Esophagus (tissue), 2 donors: Measurements from ENCODE around the gene GFAP. TPM values are rescaled to one million over a fixed set of nuclear protein-coding genes. Genes with fewer than 3 reads are reported as not detected.
A peak's percentile ranks its signal among the peaks of the same experiment; 100 is the strongest.
"Not testable (repeated sequence)": the region's sequence is repeated elsewhere in the genome, so short reads cannot be mapped to it uniquely, and the experiment has no call there.

Experiments used
- H3K27ac ChIP-seq, 2 donors: one replicate each; pipeline ENCODE4 v1.5.1; 2013; ENCODE audit warnings: low read depth in 2 of 2, mild to moderate bottlenecking in 2 of 2, inconsistent platforms in 1 of 2, low read length in 1 of 2, moderate library complexity in 1 of 2
- H3K27me3 ChIP-seq, 2 donors: one replicate each; pipeline ENCODE4 v1.6.1; 2013; ENCODE audit warnings: low read length in 2 of 2, control low read depth in 1 of 2, mild to moderate bottlenecking in 1 of 2; ENCODE audit not compliant: insufficient read depth in 2 of 2, control insufficient read depth in 1 of 2
- H3K36me3 ChIP-seq, 2 donors: one replicate each; pipeline ENCODE4 v1.6.1; 2013; ENCODE audit warnings: low read length in 1 of 2; ENCODE audit not compliant: control insufficient read depth in 2 of 2, insufficient read depth in 2 of 2
- H3K4me1 ChIP-seq, 2 donors: one replicate each; pipeline ENCODE4 v1.6.1; 2013; ENCODE audit warnings: low read length in 1 of 2; ENCODE audit not compliant: control insufficient read depth in 2 of 2, insufficient read depth in 2 of 2
- H3K4me3 ChIP-seq, 2 donors: one replicate each; pipeline ENCODE4 v1.5.1; 2013; ENCODE audit warnings: low read length in 2 of 2, mild to moderate bottlenecking in 2 of 2, low read depth in 1 of 2, moderate library complexity in 1 of 2
- H3K9me3 ChIP-seq, 2 donors: one replicate each; pipeline ENCODE4 v1.6.1; 2013; ENCODE audit warnings: mild to moderate bottlenecking in 2 of 2, low read depth in 1 of 2, low read length in 1 of 2, moderate library complexity in 1 of 2; ENCODE audit not compliant: control insufficient read depth in 2 of 2, insufficient read depth in 1 of 2
- WGBS, 2 donors: extraction: QIAGEN DNeasy Blood & Tissue Kit; methylation state at CpG; one replicate each; pipeline ENCODE4 v1.1.7; 2013; 5-methylcytosine and 5-hydroxymethylcytosine counted together
- polyA plus RNA-seq, 2 donors: library from polyadenylated mRNA; stranded (reverse); fragments of 200-250 nt; gene quantifications; one replicate each; pipeline ENCODE4 v1.2.3, GENCODE V29; 2013
- donor health status: healthy with polysubstance abuse.
- donor health status: Bipolar disorder and iron deficiency.

Gene GFAP
- polyA plus RNA-seq, 2 donors, result 0.08 TPM; not detected in 1

DNA sequence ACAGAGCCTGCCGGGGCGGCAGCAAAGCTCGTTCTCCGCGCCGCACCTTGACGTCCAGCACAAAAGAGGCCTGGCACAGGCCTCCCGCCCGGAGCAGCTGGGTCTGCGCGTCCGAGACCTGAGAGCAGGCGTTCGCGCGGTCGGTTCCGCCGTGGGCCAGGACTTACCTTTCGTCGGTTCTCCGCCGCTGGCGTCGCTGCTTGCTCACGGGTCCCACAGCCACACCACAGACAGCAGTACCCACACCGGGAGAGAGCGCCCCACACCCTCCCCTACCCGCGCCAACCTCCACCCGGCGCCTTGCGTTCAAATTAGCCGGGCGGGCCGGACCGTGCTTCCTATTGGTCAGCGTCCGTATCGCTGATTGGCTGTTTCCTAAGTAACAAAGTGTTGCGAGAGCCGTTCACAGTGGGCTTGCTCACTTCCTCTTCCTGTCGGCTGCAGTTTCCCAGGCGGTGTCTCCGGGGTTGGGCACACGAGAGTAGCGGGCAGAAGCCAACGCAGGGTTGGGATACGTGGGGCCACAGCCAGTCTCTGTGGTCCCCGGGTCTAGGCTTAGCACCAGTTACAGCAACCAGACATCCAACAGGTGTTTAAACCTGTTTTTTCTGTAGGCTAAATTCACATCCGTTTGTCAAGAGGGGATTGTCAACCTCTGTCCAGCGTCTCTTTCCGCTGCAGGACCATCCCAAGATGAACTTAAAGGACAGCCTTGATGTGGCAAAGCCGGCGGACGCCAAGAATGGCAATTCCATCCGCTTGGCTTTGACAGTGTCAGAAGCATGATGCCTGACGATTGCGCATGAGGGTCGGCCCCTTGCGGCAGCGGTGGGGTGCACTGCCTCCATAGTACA, 32.4 kb upstream of the GFAP start, which contains the start of gene KIF18B:
Gene KIF18B, minus strand, starts transcription at position 313 of the 854 bp plus-strand sequence. CDS start 11,429 bp downstream, outside the sequence.
- WGBS, 2 donors, result 2% methylated on average over 62 of the region's 62 CpGs
- H3K27ac ChIP-seq, result peak within 1 kb of the TSS; percentile 54
- H3K9me3 ChIP-seq, result no peaks in the 10 kb centered on the region

DNA sequence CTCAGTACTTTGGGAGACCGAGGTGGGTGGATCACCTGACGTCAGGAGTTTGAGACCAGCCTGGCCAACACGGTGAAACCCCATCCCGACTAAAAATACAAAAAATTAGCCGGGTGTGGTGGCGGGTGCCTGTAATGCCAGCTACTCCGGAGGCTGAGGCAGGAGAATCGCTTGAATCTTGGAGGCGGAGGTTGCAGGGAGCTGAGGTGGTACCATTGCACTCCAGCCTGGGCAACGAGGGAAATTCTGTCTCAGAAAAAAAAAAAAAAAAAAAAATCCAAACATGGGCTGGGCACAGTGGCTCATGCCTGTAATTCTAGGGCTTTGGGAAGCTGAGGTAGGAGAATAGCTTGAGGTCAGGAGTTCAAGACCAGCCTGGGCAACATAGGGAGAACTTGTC, 30.4 kb upstream of the GFAP start:
- not testable (repeated sequence) for H3K36me3 ChIP-seq, H3K27ac ChIP-seq, H3K4me3 ChIP-seq, H3K4me1 ChIP-seq, H3K27me3 ChIP-seq, H3K9me3 ChIP-seq
- 92 to 94% methylated on average over 9 of the region's 10 CpGs for WGBS, 2 donors

More for the DNA sequence above, 32.4 kb upstream of the GFAP start, which contains the start of gene KIF18B:
- H3K36me3 ChIP-seq, result no peaks in the 10 kb centered on the region
- no peaks in the 10 kb centered on the region for H3K27me3 ChIP-seq
- peak within 1 kb of the TSS; percentile 69 for H3K4me3 ChIP-seq
- H3K4me1 ChIP-seq, result no peaks in the 10 kb centered on the region

DNA sequence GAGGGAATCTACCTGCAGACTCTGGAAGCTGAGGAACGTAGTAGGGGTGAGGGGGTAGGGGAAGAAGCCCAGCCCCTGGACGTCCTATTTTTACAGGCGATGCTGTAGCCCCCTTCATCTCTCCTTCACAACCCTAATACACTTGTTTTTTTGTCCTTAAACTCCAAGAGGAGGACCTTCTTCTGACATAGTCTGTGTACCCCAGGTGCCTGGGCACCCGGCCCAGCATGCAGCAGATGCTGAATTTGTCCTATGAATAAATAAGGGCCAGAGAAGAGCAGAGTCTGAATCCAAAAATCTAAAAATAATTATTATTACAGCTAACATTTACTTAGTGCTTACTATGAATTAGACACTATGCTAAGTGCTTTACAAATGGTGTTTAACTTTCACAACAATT, 27.2 kb upstream of the GFAP start:
- H3K27ac ChIP-seq, result no peak overlapping the region
- H3K36me3 ChIP-seq, result no peaks in the 10 kb centered on the region
- H3K9me3 ChIP-seq, result no peaks in the 10 kb centered on the region
- 70 to 77% methylated on average over 4 of the region's 4 CpGs for WGBS, 2 donors
- H3K4me3 ChIP-seq, result no peak overlapping the region
- H3K4me1 ChIP-seq, result peaks cover 0 to 6% of the 10 kb centered on the region in 2 donors
- no peaks in the 10 kb centered on the region for H3K27me3 ChIP-seq

DNA sequence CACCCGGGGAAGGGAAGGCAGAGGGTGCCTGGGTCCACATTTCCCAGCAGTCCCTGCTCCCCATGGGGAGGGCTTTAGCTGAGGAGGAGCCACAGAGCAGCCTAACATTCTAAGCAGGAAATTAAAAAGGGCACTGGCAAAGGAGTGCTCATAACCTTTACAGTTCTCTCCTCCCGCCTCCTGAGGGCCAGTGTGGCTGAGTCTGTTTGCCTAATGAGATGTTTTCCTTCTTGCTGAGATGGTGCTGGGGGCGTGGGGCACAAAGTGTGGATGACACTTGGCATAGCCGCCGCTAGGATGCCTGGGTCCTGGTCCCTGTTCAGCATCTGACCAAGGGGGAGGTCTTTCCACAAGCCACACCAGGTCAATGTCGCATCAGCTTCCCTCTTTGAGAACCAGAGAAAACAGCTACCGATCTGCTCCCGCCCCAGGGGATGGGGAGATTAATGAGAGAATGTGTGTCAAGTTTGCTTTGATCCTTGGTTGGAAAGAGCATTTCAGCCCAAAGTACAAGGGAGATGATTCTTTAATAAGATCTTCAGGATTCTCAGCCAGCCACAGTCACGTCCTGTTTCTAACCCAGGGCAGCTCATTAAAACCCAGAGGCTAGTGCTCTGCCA, 26.5 kb upstream of the GFAP start:
- WGBS, 2 donors, result 53 to 63% methylated on average over 9 of the region's 9 CpGs
- no peaks in the 10 kb centered on the region for H3K36me3 ChIP-seq
- H3K4me3 ChIP-seq, result no peak overlapping the region

DNA sequence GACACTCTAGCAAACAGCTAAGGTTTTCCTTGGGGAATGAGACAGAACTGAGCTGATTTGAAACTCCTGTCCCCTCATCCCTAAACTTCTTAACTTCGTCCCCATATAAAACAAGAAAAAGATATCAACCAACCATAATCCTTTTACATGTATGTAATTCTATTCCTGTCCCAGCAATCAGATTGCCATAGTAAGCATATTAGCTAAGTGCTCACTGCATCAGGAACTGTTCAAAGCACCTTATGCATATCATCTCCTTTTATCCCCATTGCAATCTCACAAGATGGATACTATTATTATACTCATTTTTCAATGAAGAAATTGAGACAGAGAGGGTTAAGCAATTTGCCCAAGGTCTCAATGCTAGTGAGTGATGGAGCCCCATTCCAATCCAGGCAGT, 25.5 kb upstream of the GFAP start:
- H3K27me3 ChIP-seq, result no peaks in the 10 kb centered on the region
- no peak overlapping the region for H3K4me3 ChIP-seq
- 72 to 77% methylated on average over 1 of the region's 1 CpG for WGBS, 2 donors
- no peaks in the 10 kb centered on the region for H3K36me3 ChIP-seq
- H3K27ac ChIP-seq, result no peak overlapping the region
- no peaks in the 10 kb centered on the region for H3K9me3 ChIP-seq
- H3K4me1 ChIP-seq, result peaks cover 0 to 6% of the 10 kb centered on the region in 2 donors

More for the DNA sequence above, 26.5 kb upstream of the GFAP start:
- peaks cover 0 to 6% of the 10 kb centered on the region in 2 donors for H3K4me1 ChIP-seq
- no peaks in the 10 kb centered on the region for H3K27me3 ChIP-seq
- H3K9me3 ChIP-seq, result no peaks in the 10 kb centered on the region
- peak overlapping the region in 1 of 2 donors; percentile 16 for H3K27ac ChIP-seq

DNA sequence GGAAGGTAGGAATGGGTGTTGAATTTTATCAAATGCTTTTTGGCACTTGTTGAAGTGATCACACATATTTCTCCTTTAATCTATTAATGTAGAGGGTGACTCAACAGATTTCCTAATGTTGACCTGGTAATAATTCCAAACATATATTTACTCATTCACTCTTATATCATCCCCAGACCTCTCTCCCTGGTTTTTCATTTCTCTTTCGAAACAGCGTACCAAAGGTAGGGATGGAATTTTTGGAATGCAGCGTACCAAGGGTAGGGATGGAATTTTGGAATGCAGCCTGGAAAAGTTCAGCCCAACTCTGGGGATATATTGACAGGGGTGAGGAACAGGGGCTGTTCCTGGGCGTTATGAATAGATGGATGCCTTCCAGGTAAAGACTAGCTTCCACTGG, 25.0 kb upstream of the GFAP start:
- peaks cover 0 to 6% of the 10 kb centered on the region in 2 donors for H3K4me1 ChIP-seq
- no peaks in the 10 kb centered on the region for H3K27me3 ChIP-seq
- no peak overlapping the region for H3K4me3 ChIP-seq
- no peak overlapping the region for H3K27ac ChIP-seq
- 60 to 70% methylated on average over 4 of the region's 4 CpGs for WGBS, 2 donors
- no peaks in the 10 kb centered on the region for H3K36me3 ChIP-seq
- H3K9me3 ChIP-seq, result no peaks in the 10 kb centered on the region

DNA sequence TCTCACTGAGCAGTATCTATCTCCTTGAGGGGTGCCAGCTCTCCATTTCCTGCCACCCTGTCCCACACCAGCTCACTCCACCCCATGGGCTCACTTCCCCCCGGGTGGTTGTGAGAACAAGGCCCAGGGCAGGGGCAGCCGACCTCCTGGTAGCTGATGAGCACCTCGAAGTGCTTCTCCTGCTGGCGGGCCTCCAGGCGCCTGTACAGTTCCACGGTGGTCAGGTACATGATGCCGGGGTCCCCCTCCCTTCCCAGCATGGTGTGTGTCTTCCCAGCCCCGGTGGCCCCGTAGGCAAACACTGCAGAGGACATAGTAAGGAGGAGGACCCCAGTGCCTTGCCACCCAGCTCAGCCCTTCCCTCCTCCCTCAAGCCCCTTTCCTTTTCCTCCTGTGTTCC, 19.8 kb upstream of the GFAP start:
- Histone ChIP-seq H3K9me3 (no peaks in the 10 kb centered on the region), H3K27ac (no peak overlapping the region), H3K4me3 (no peak overlapping the region), H3K27me3 (no peaks in the 10 kb centered on the region), H3K36me3 (peaks cover 0 to 2% of the 10 kb centered on the region in 2 donors), H3K4me1 (no peaks in the 10 kb centered on the region)
- 93 to 94% methylated on average over 9 of the region's 9 CpGs for WGBS, 2 donors

DNA sequence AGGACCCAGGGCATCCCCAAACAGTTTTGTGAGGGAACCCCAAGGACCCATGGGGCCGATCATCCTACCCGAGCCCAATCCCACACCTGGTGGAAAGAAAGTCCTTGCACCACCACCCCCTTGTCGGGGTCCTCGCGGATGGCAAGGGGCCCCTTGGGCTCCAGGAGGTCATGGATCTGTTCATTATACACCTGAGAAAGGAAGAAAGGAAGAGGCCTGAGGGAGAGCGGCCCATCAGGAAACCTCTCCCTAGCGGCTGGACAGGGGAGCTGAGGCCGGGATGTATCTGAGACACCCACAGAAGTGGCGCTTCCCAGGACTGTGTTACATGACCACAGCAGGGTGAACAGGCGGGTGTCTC, 19.4 kb upstream of the GFAP start:
- Histone ChIP-seq H3K4me1 (no peaks in the 10 kb centered on the region), H3K4me3 (no peak overlapping the region), H3K27me3 (no peaks in the 10 kb centered on the region), H3K27ac (no peak overlapping the region), H3K36me3 (peaks cover 0 to 2% of the 10 kb centered on the region in 2 donors), H3K9me3 (no peaks in the 10 kb centered on the region)
- WGBS, 2 donors, result 96 to 97% methylated on average over 10 of the region's 10 CpGs

DNA sequence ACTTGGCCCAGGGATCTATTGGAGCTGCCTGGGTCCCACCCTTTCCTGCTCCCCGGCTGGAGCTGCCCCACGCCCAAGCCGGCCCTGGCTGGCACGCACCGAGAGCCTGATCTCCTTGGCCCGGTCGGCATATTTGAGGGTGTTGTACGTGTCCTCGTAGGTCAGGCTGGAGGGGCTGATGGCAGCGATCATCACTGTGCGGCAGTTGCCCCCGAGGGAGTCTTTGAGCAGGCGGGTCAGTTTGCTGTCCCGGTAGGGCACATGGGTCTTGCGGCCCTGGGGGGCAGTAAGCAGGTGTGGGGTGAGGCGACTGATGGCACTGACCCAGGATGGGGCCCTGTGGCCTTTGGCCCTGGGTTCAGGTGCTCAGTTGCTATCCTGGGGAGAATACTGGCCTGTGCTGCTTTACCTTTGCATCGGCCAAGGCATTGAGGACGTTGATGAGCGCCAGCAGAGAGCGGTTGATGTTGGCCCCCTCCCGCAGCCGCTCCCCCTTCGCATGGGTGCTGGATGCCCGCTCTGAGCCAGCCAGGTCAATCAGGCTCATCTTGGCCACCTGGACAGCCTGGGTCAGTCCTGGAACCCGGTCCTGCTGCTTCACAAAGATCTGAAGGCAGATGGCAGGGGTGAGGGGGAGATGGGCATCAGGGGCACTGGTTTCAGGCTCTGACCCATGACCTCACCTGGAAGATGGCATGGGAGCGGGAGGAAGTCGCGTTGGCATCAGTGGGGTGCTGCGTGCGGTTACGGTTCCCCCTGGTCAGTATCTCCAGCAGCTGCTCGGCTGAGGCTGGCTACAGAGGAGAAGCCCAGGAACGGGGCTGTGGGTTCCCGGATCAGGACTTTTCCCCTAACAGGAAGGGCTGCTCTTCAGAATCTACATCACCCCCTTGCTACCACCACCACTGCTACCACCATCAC, 18.8 kb upstream of the GFAP start:
- Histone ChIP-seq H3K4me1 (no peaks in the 10 kb centered on the region), H3K27ac (no peak overlapping the region), H3K9me3 (no peaks in the 10 kb centered on the region), H3K27me3 (no peaks in the 10 kb centered on the region), H3K4me3 (no peak overlapping the region), H3K36me3 (peaks cover 0 to 2% of the 10 kb centered on the region in 2 donors)
- 93 to 94% methylated on average over 34 of the region's 34 CpGs for WGBS, 2 donors
